ENCODE results near the gene TTC6. TPM values are rescaled to one million over a fixed set of nuclear protein-coding genes. Genes with fewer than 3 reads are reported as not detected.

TTC6 gene
- total RNA-seq = under 0.01 TPM in 2 replicates

GRCh38 chr14:37594971-37595808 lies at the start of gene TTC6, which contains the start of gene FOXA1:
Gene TTC6, plus strand, starts transcription at chr14:37595629. Its CDS starts 26,436 bp downstream, at chr14:37622065.
Gene FOXA1, minus strand, starts transcription at chr14:37595249. Its CDS starts 277 bp downstream, at chr14:37594972.
- DNase-seq (ENCODE audit: insufficient read length, low spot score, missing footprints) = peak; percentile 95
- no peaks in the 10 kb centered on the region for H4K20me1 ChIP-seq (ENCODE audit: insufficient read depth, low read length)
- no peaks in the 10 kb centered on the region for H3K79me2 ChIP-seq (ENCODE audit: insufficient read depth, low read length)
- H3K27me3 ChIP-seq (ENCODE audit: insufficient read depth, low read length) = peaks cover 89% of the 10 kb centered on the region
- H3K4me2 ChIP-seq (ENCODE audit: insufficient read depth, low read length) = peak within 1 kb of the TSS; percentile 82
- H2AFZ ChIP-seq (ENCODE audit: low read length) = peak within 1 kb of the TSS; percentile 73
- TF ChIP-seq CTCF (IDR thresholded peaks at IDR 0.05; ENCODE audit: extremely low read depth, low read depth, low read length) = no peak
- no peaks in the 10 kb centered on the region for H3K9me3 ChIP-seq (ENCODE audit: low read depth, low read length)
- H3K4me1 ChIP-seq (ENCODE audit: insufficient read depth, low read length) = no peaks in the 10 kb centered on the region
- no peaks in the 10 kb centered on the region for H3K36me3 ChIP-seq (ENCODE audit: insufficient read depth, low read length)
- peak within 1 kb of the TSS; percentile 73 for H3K4me3 ChIP-seq (ENCODE audit: insufficient read depth, low read length)
- no peak within 1 kb of the TSS for H3K27ac ChIP-seq (ENCODE audit: low read depth, low read length)

GRCh38 chr14:37546621-37547447 lies 48.6 kb upstream of the TTC6 start:
- DNase-seq (ENCODE audit: insufficient read length, low spot score, missing footprints) = no peak
- Histone ChIP-seq H3K4me1 (ENCODE audit: insufficient read depth, low read length) (peaks cover 6% of the 10 kb centered on the region), H3K27ac (ENCODE audit: low read depth, low read length) (no peak overlapping the region), H3K79me2 (ENCODE audit: insufficient read depth, low read length) (no peaks in the 10 kb centered on the region), H3K4me2 (ENCODE audit: insufficient read depth, low read length) (peak overlapping the region; percentile 34), H2AFZ (ENCODE audit: low read length) (peak overlapping the region; percentile 40), H3K4me3 (ENCODE audit: insufficient read depth, low read length) (peak overlapping the region; percentile 38), H3K9me3 (ENCODE audit: low read depth, low read length) (no peaks in the 10 kb centered on the region), H3K27me3 (ENCODE audit: insufficient read depth, low read length) (no peaks in the 10 kb centered on the region), H3K36me3 (ENCODE audit: insufficient read depth, low read length) (no peaks in the 10 kb centered on the region), H4K20me1 (ENCODE audit: insufficient read depth, low read length) (no peaks in the 10 kb centered on the region)
- TF ChIP-seq CTCF (IDR thresholded peaks at IDR 0.05; ENCODE audit: extremely low read depth, low read depth, low read length) = no peak

- H3K4me2 ChIP-seq (ENCODE audit: insufficient read depth, low read length) = no peak overlapping the region
- no peaks in the 10 kb centered on the region for H4K20me1 ChIP-seq (ENCODE audit: insufficient read depth, low read length)
- no peak overlapping the region for H3K27ac ChIP-seq (ENCODE audit: low read depth, low read length)
- H3K79me2 ChIP-seq (ENCODE audit: insufficient read depth, low read length) = no peaks in the 10 kb centered on the region
- no peak overlapping the region for H2AFZ ChIP-seq (ENCODE audit: low read length)
- H3K4me3 ChIP-seq (ENCODE audit: insufficient read depth, low read length) = no peak overlapping the region
- DNase-seq (ENCODE audit: insufficient read length, low spot score, missing footprints) = peak; percentile 41
- no peaks in the 10 kb centered on the region for H3K27me3 ChIP-seq (ENCODE audit: insufficient read depth, low read length)
- no peaks in the 10 kb centered on the region for H3K36me3 ChIP-seq (ENCODE audit: insufficient read depth, low read length)
- no peaks in the 10 kb centered on the region for H3K9me3 ChIP-seq (ENCODE audit: low read depth, low read length)
- no peak for TF ChIP-seq CTCF (IDR thresholded peaks at IDR 0.05; ENCODE audit: extremely low read depth, low read depth, low read length)
- peaks cover 6% of the 10 kb centered on the region for H3K4me1 ChIP-seq (ENCODE audit: insufficient read depth, low read length)
These were observed 44.9 kb upstream of the TTC6 start for GRCh38 chr14:37550511-37550910.

GRCh38 chr14:37551119-37551518 lies 44.3 kb upstream of the TTC6 start:
- Histone ChIP-seq H3K27ac (ENCODE audit: low read depth, low read length) (no peak overlapping the region), H3K27me3 (ENCODE audit: insufficient read depth, low read length) (no peaks in the 10 kb centered on the region), H2AFZ (ENCODE audit: low read length) (no peak overlapping the region), H3K4me3 (ENCODE audit: insufficient read depth, low read length) (no peak overlapping the region), H4K20me1 (ENCODE audit: insufficient read depth, low read length) (no peaks in the 10 kb centered on the region), H3K4me2 (ENCODE audit: insufficient read depth, low read length) (no peak overlapping the region), H3K79me2 (ENCODE audit: insufficient read depth, low read length) (no peaks in the 10 kb centered on the region), H3K36me3 (ENCODE audit: insufficient read depth, low read length) (no peaks in the 10 kb centered on the region), H3K9me3 (ENCODE audit: low read depth, low read length) (no peaks in the 10 kb centered on the region), H3K4me1 (ENCODE audit: insufficient read depth, low read length) (peaks cover 6% of the 10 kb centered on the region)
- DNase-seq (ENCODE audit: insufficient read length, low spot score, missing footprints) = no peak
- TF ChIP-seq CTCF (IDR thresholded peaks at IDR 0.05; ENCODE audit: extremely low read depth, low read depth, low read length) = no peak
